ENCODE data around the gene NFIA. TPM values are rescaled to one million over a fixed set of nuclear protein-coding genes. Genes with fewer than 3 reads are reported as not detected.

NFIA gene
- total RNA-seq (ENCODE audit: low replicate concordance), result 10.5 and 49.4 TPM in 2 replicates
- long read RNA-seq, full-length matches to known transcripts, result 3 of 17 reads
- long read RNA-seq, partial matches to known transcripts, result 8 of 17 reads
- long read RNA-seq, other reads (novel, unspliced or antisense), result 6 of 17 reads

DNA sequence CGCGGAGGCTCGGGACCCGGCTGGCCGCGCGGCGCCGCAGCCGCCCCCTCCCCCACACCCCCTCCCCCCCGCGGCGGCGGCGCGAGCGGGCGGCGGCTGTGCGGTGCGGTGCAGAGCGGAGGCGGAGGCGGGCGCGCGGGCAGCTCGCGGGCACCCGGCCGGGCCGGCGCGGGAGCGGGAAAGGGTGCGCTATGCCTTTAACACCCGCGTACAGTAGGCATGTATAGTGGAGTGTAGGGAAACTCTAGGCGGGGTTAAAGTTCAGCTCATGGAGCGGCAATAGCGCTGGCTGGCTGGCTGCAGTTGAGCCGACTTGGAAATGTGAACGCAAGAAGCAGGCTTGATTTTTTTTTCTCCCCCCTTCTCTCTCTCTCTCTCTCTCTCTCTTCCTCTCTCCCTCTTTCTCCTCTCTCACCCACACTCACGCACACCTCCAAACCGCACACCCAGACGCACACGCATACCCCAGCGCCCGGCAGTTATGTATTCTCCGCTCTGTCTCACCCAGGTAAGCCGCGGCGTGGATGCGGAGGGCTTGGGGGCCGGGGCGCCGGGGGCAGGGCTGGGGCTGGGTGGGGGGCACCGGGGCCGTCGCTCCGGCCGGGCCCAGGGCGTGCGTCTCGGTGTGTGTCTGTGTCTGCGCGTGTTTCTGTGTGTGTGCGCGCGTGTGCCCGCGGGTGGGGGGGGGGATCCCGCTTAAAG lies at the start of gene NFIA:
TSS of gene NFIA (plus strand) at position 251 of the 702 bp plus-strand sequence.
- H3K27ac Mint-ChIP-seq, result peak within 1 kb of the TSS; percentile 82
- peaks cover 46% of the 10 kb centered on the region for H3K4me1 Mint-ChIP-seq (ENCODE audit: unreplicated experiment)
- H3K9me3 Mint-ChIP-seq, result no peaks in the 10 kb centered on the region
- peaks cover 40% of the 10 kb centered on the region for H3K27me3 Mint-ChIP-seq
- no peak for TF ChIP-seq CTCF (conservative IDR thresholded peaks at IDR 0.05)
- peak; percentile 73 for DNase-seq (ENCODE audit: extremely low spot score, unreplicated experiment)
- peak within 1 kb of the TSS; percentile 97 for H3K4me3 Mint-ChIP-seq
- H3K36me3 Mint-ChIP-seq, result no peaks in the 10 kb centered on the region

- no peaks in the 10 kb centered on the region for H3K4me1 Mint-ChIP-seq (ENCODE audit: unreplicated experiment)
- no peak overlapping the region for H3K27ac Mint-ChIP-seq
- no peak overlapping the region for H3K4me3 Mint-ChIP-seq
- peaks cover 6% of the 10 kb centered on the region for H3K27me3 Mint-ChIP-seq
- no peak for TF ChIP-seq CTCF (conservative IDR thresholded peaks at IDR 0.05)
- no peak for DNase-seq (ENCODE audit: extremely low spot score, unreplicated experiment)
- H3K9me3 Mint-ChIP-seq, result no peaks in the 10 kb centered on the region
- no peaks in the 10 kb centered on the region for H3K36me3 Mint-ChIP-seq
These were observed 46.5 kb upstream of the NFIA start for GRCh38 chr1:61035880-61036279.

- peaks cover 32% of the 10 kb centered on the region for H3K27me3 Mint-ChIP-seq
- DNase-seq (ENCODE audit: extremely low spot score, unreplicated experiment), result no peak
- no peaks in the 10 kb centered on the region for H3K36me3 Mint-ChIP-seq
- H3K4me3 Mint-ChIP-seq, result peak overlapping the region; percentile 84
- no peak for TF ChIP-seq CTCF (conservative IDR thresholded peaks at IDR 0.05)
- no peak overlapping the region for H3K27ac Mint-ChIP-seq
- H3K4me1 Mint-ChIP-seq (ENCODE audit: unreplicated experiment), result peaks cover 6% of the 10 kb centered on the region
- no peaks in the 10 kb centered on the region for H3K9me3 Mint-ChIP-seq
These were observed 39.8 kb upstream of the NFIA start for GRCh38 chr1:61042466-61043009.

- TF ChIP-seq CTCF (conservative IDR thresholded peaks at IDR 0.05), result peak; percentile 90
- H3K27me3 Mint-ChIP-seq, result peaks cover 32% of the 10 kb centered on the region
- peak overlapping the region; percentile 84 for H3K4me3 Mint-ChIP-seq
- H3K36me3 Mint-ChIP-seq, result no peaks in the 10 kb centered on the region
- no peaks in the 10 kb centered on the region for H3K9me3 Mint-ChIP-seq
- peaks cover 6% of the 10 kb centered on the region for H3K4me1 Mint-ChIP-seq (ENCODE audit: unreplicated experiment)
- DNase-seq (ENCODE audit: extremely low spot score, unreplicated experiment), result peak; percentile 89
- H3K27ac Mint-ChIP-seq, result no peak overlapping the region
These were observed 39.1 kb upstream of the NFIA start for GRCh38 chr1:61043010-61043820.

GRCh38 chr1:61046434-61046833 lies 35.9 kb upstream of the NFIA start:
- Mint-ChIP-seq H3K4me1 (ENCODE audit: unreplicated experiment) (peaks cover 14% of the 10 kb centered on the region), H3K4me3 (no peak overlapping the region), H3K36me3 (no peaks in the 10 kb centered on the region), H3K27me3 (peaks cover 31% of the 10 kb centered on the region), H3K27ac (no peak overlapping the region), H3K9me3 (no peaks in the 10 kb centered on the region)
- no peak for TF ChIP-seq CTCF (conservative IDR thresholded peaks at IDR 0.05)
- DNase-seq (ENCODE audit: extremely low spot score, unreplicated experiment), result no peak

Measured in type B pancreatic cell (in vitro differentiated cells).